Adrenal gland (tissue), 5 donors: Measurements from ENCODE around the gene ASB15.

ENCODE experiments used
- POLR2A ChIP-seq, 2 donors: fragments of 450-650 bp; IDR thresholded peaks; one replicate each; pipeline ENCODE4 v1.6.1; 2017; ENCODE audit warnings: antibody characterized with exemption in 2 of 2, mild to moderate bottlenecking in 2 of 2, moderate library complexity in 1 of 2
- TF ChIP-seq, protein P1 (sequence below), 6 experiments: fragments of 450-650 bp in 4 of 6; fragments of 200-600 bp in 2 of 6; sonication (generic) in 1 of 6; IDR thresholded peaks; 1 replicate in 5 of 6; 2 replicates in 1 of 6; pipeline versions ENCODE4 v1.5.1 to v1.8.0; 2016 to 2021; ENCODE audit warnings: antibody characterized with exemption in 6 of 6, mild to moderate bottlenecking in 2 of 6, moderate library complexity in 1 of 6
- donor health status: DM: no; HTN: no; CAD: no.

DNA sequence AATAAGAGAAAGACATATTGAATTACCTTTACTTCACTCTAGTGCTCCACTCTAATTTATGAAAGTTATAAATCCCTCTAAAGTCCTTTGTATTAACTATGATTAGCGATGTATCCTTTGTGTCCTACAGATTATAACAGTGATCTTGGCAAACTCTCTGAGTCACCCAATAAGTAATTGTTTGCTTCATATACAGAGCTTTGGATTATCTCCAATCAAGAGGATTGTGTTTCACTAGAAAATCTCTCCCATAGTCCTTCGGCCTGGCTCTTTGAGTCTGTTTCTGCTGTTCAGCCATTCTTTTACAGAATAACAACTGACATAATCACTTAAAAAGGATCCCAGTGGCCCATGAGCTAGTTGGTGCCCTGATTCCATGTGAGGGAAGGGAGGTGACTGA lies 63.5 kb downstream of the ASB15 start:
- TF ChIP-seq, protein P1, sequence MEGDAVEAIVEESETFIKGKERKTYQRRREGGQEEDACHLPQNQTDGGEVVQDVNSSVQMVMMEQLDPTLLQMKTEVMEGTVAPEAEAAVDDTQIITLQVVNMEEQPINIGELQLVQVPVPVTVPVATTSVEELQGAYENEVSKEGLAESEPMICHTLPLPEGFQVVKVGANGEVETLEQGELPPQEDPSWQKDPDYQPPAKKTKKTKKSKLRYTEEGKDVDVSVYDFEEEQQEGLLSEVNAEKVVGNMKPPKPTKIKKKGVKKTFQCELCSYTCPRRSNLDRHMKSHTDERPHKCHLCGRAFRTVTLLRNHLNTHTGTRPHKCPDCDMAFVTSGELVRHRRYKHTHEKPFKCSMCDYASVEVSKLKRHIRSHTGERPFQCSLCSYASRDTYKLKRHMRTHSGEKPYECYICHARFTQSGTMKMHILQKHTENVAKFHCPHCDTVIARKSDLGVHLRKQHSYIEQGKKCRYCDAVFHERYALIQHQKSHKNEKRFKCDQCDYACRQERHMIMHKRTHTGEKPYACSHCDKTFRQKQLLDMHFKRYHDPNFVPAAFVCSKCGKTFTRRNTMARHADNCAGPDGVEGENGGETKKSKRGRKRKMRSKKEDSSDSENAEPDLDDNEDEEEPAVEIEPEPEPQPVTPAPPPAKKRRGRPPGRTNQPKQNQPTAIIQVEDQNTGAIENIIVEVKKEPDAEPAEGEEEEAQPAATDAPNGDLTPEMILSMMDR (IDR thresholded peaks at IDR 0.05) = no peak
- no peak for TF ChIP-seq POLR2A (IDR thresholded peaks at IDR 0.05)
